Parathyroid adenoma (tissue), 2 donors: Measurements from ENCODE around the gene QRFP.

Experiments used
- H2AFZ ChIP-seq: fragments of 300-600 bp; sonication (generic); one replicate; pipeline ENCODE4 v1.7.0; 2017; ENCODE audit warnings: antibody characterized with exemption, mild to moderate bottlenecking
- H3K27ac ChIP-seq: fragments of 300-600 bp; sonication (generic); one replicate; pipeline ENCODE4 v1.7.0; 2017
- H3K27me3 ChIP-seq: fragments of 300-600 bp; sonication (generic); one replicate; pipeline ENCODE4 v1.7.0; 2017; ENCODE audit warnings: low read length; ENCODE audit not compliant: control insufficient read depth, insufficient read depth
- H3K36me3 ChIP-seq: fragments of 300-600 bp; sonication (generic); one replicate; pipeline ENCODE4 v1.7.0; 2017; ENCODE audit warnings: low read length; ENCODE audit not compliant: control insufficient read depth, insufficient read depth
- H3K4me1 ChIP-seq: fragments of 300-600 bp; sonication (generic); one replicate; pipeline ENCODE4 v1.7.0; 2017; ENCODE audit warnings: control low read depth
- H3K4me2 ChIP-seq: fragments of 300-600 bp; sonication (generic); one replicate; pipeline ENCODE4 v1.7.0; 2017; ENCODE audit warnings: low read length
- H3K4me3 ChIP-seq: fragments of 300-600 bp; sonication (generic); one replicate; pipeline ENCODE4 v1.7.0; 2017; ENCODE audit warnings: low read depth, low read length
- H3K79me2 ChIP-seq: fragments of 300-600 bp; sonication (generic); one replicate; pipeline ENCODE4 v1.7.0; 2017; ENCODE audit warnings: control low read depth
- H3K9ac ChIP-seq: fragments of 300-600 bp; sonication (generic); one replicate; pipeline ENCODE4 v1.7.0; 2017; ENCODE audit warnings: mild to moderate bottlenecking
- H3K9me3 ChIP-seq: fragments of 300-600 bp; sonication (generic); one replicate; pipeline ENCODE4 v1.7.0; 2017; ENCODE audit warnings: low read length; ENCODE audit not compliant: control insufficient read depth
- CTCF ChIP-seq: fragments of 300-600 bp; sonication (generic); IDR thresholded peaks from one replicate; pipeline ENCODE4 v1.7.0; 2017; ENCODE audit warnings: antibody characterized with exemption, mild to moderate bottlenecking
- donor health status: primary hyperparathyroidism.

The QRFP gene

GRCh38 chr9:130884542-130885483 is 11.8 kb downstream of the QRFP start:
- Histone ChIP-seq H3K79me2 (peaks cover 8% of the 10 kb centered on the region), H3K4me2 (peak overlapping the region; percentile 29), H3K27me3 (no peaks in the 10 kb centered on the region), H3K4me3 (peak overlapping the region; percentile 35), H2AFZ (peak overlapping the region; percentile 50), H3K9me3 (no peaks in the 10 kb centered on the region), H3K27ac (peak overlapping the region; percentile 98), H3K36me3 (no peaks in the 10 kb centered on the region), H3K4me1 (peaks cover 55% of the 10 kb centered on the region), H3K9ac (no peak overlapping the region)
- no peak for TF ChIP-seq CTCF

GRCh38 chr9:130884111-130884531 is 12.5 kb downstream of the QRFP start:
- Histone ChIP-seq H3K27me3 (no peaks in the 10 kb centered on the region), H3K4me2 (peak overlapping the region; percentile 29), H3K9ac (no peak overlapping the region), H2AFZ (peak overlapping the region; percentile 50), H3K36me3 (no peaks in the 10 kb centered on the region), H3K79me2 (peaks cover 8% of the 10 kb centered on the region), H3K4me1 (peaks cover 54% of the 10 kb centered on the region), H3K4me3 (peak overlapping the region; percentile 35), H3K9me3 (no peaks in the 10 kb centered on the region), H3K27ac (peak overlapping the region; percentile 98)
- TF ChIP-seq CTCF = no peak

- H3K27me3 ChIP-seq = no peaks in the 10 kb centered on the region
- peak overlapping the region; percentile 29 for H3K4me2 ChIP-seq
- H3K79me2 ChIP-seq = peaks cover 8% of the 10 kb centered on the region
- H3K36me3 ChIP-seq = no peaks in the 10 kb centered on the region
- H3K4me1 ChIP-seq = peaks cover 48% of the 10 kb centered on the region
- no peak overlapping the region for H2AFZ ChIP-seq
- no peak overlapping the region for H3K9ac ChIP-seq
- no peak for TF ChIP-seq CTCF
- H3K27ac ChIP-seq = peak overlapping the region; percentile 98
- no peaks in the 10 kb centered on the region for H3K9me3 ChIP-seq
- H3K4me3 ChIP-seq = no peak overlapping the region
These were observed 13.1 kb downstream of the QRFP start for GRCh38 chr9:130883479-130883878.

- Histone ChIP-seq H2AFZ (no peak overlapping the region), H3K9me3 (no peaks in the 10 kb centered on the region), H3K4me1 (peaks cover 43% of the 10 kb centered on the region), H3K4me3 (no peak overlapping the region), H3K79me2 (peaks cover 8% of the 10 kb centered on the region), H3K27me3 (no peaks in the 10 kb centered on the region), H3K9ac (no peak overlapping the region), H3K4me2 (no peak overlapping the region), H3K36me3 (no peaks in the 10 kb centered on the region), H3K27ac (no peak overlapping the region)
- no peak for TF ChIP-seq CTCF
These were observed 13.9 kb downstream of the QRFP start for GRCh38 chr9:130882696-130883225.
